ENCODE measurements around the gene TMSB4X. TPM values are rescaled to one million over a fixed set of nuclear protein-coding genes. Genes with fewer than 3 reads are reported as not detected.

The TMSB4X gene
- total and polyA plus RNA-seq, 8 donors = 1,734 to 14,609 (median 4,336) TPM

- peak overlapping the region in 2 of 5 donors; percentile 35 to 61 for H3K27ac ChIP-seq
- intact Hi-C loops (cut with DNase I; ENCODE audit: low total_unique reads) = no loop called here
- no peak for TF ChIP-seq POLR2AphosphoS5 (IDR thresholded peaks at IDR 0.05)
- TF ChIP-seq EP300 (IDR thresholded peaks at IDR 0.05) = no peak
- no peak for TF ChIP-seq POLR2A (IDR thresholded peaks at IDR 0.05)
- no peak for TF ChIP-seq CTCF (IDR thresholded peaks at IDR 0.05)
- peaks cover 0 to 62% (median 26%) of the 10 kb centered on the region in 4 donors for H3K4me1 ChIP-seq
- no peaks in the 10 kb centered on the region for H3K27me3 ChIP-seq
- no peak for DNase-seq
- H3K4me3 ChIP-seq = no peak overlapping the region
- no peaks in the 10 kb centered on the region for H3K9me3 ChIP-seq
- no peaks in the 10 kb centered on the region for H3K36me3 ChIP-seq
- 86 to 94% (median 91%) methylated on average over 8 of the region's 8 CpGs for WGBS, 5 donors
These were observed 34.9 kb downstream of the TMSB4X start for GRCh38 chrX:13009844-13010243.

GRCh38 chrX:13010546-13010945 is 35.6 kb downstream of the TMSB4X start:
- Histone ChIP-seq H3K4me1 (peaks cover 0 to 62% (median 26%) of the 10 kb centered on the region in 4 donors), H3K27ac (peak overlapping the region; percentile 35 to 56 (median 51)), H3K4me3 (no peak overlapping the region), H3K27me3 (no peaks in the 10 kb centered on the region), H3K36me3 (no peaks in the 10 kb centered on the region), H3K9me3 (no peaks in the 10 kb centered on the region)
- TF ChIP-seq EP300 (IDR thresholded peaks at IDR 0.05) (no peak), POLR2AphosphoS5 (IDR thresholded peaks at IDR 0.05) (peak in 1 of 3 donors; percentile 36)
- intact Hi-C loops (cut with DNase I; ENCODE audit: low total_unique reads) = no loop called here
- 38 to 78% (median 55%) methylated on average over 2 of the region's 2 CpGs for WGBS, 5 donors
- peak in 1 of 2 donors; percentile 34 for DNase-seq

GRCh38 chrX:13013363-13014110 is 38.6 kb downstream of the TMSB4X start:
- WGBS, 5 donors = 21 to 48% (median 34%) methylated on average over 8 of the region's 8 CpGs
- Histone ChIP-seq H3K4me1 (peaks cover 0 to 34% (median 10%) of the 10 kb centered on the region in 4 donors), H3K9me3 (no peaks in the 10 kb centered on the region), H3K4me3 (no peak overlapping the region), H3K27me3 (no peaks in the 10 kb centered on the region), H3K36me3 (no peaks in the 10 kb centered on the region), H3K27ac (peak overlapping the region in 4 of 5 donors; percentile 60 to 77 (median 70))
- peak in 1 of 2 donors; percentile 76 for DNase-seq
- intact Hi-C loops (cut with DNase I; ENCODE audit: low total_unique reads) = no loop called here
- TF ChIP-seq EP300 (IDR thresholded peaks at IDR 0.05) = no peak
- peak in 1 of 3 donors; percentile 11 for TF ChIP-seq POLR2AphosphoS5 (IDR thresholded peaks at IDR 0.05)

- Histone ChIP-seq H3K36me3 (no peaks in the 10 kb centered on the region), H3K27me3 (no peaks in the 10 kb centered on the region), H3K27ac (peak overlapping the region in 4 of 5 donors; percentile 60 to 77 (median 70)), H3K4me3 (no peak overlapping the region), H3K9me3 (no peaks in the 10 kb centered on the region), H3K4me1 (peaks cover 0 to 27% (median 5%) of the 10 kb centered on the region in 4 donors)
- TF ChIP-seq CTCF (IDR thresholded peaks at IDR 0.05) (no peak), POLR2A (IDR thresholded peaks at IDR 0.05) (no peak), POLR2AphosphoS5 (IDR thresholded peaks at IDR 0.05) (no peak), EP300 (IDR thresholded peaks at IDR 0.05) (no peak)
- DNase-seq = no peak
- 64 to 76% (median 67%) methylated on average over 7 of the region's 7 CpGs for WGBS, 5 donors
- intact Hi-C loops (cut with DNase I; ENCODE audit: low total_unique reads) = no loop called here
These were observed 39.5 kb downstream of the TMSB4X start for GRCh38 chrX:13014111-13015096.

All from stomach (tissue), 9 donors.